Right atrium auricular region (tissue), 2 donors: ENCODE results near the gene SRSF1. TPM values are rescaled to one million over a fixed set of nuclear protein-coding genes. Genes with fewer than 3 reads are reported as not detected.

Experiments
- DNase-seq: peaks from one replicate; pipeline ENCODE4 v3.0.0-alpha.2; 2019; ENCODE audit warnings: low spot score
- H3K27ac ChIP-seq, 2 donors: fragments of 200-600 bp; sonication (generic); 1 replicate in 1 of 2; 2 replicates in 1 of 2; pipeline ENCODE4 v1.5.1; 2016 to 2019
- H3K27me3 ChIP-seq, 2 donors: fragments of 200-600 bp; sonication (generic); one replicate each; pipeline versions ENCODE4 v1.5.1 to v1.6.0; 2017 to 2019
- H3K36me3 ChIP-seq: fragments of 200-600 bp; sonication (generic); one replicate; pipeline ENCODE4 v1.5.1; 2016
- H3K4me1 ChIP-seq, 2 donors: fragments of 200-600 bp; sonication (generic); one replicate each; pipeline versions ENCODE4 v1.5.1 to v1.6.0; 2017 to 2019
- H3K4me3 ChIP-seq, 2 donors: fragments of 200-600 bp; sonication (generic); 1 replicate in 1 of 2; 2 replicates in 1 of 2; pipeline ENCODE4 v1.5.1; 2017 to 2019; ENCODE audit warnings: mild to moderate bottlenecking in 1 of 2, moderate library complexity in 1 of 2
- H3K9me3 ChIP-seq, 2 donors: fragments of 200-600 bp; sonication (generic); one replicate each; pipeline ENCODE4 v1.5.1; 2019
- CTCF ChIP-seq, 2 donors: fragments of 200-600 bp; sonication (generic); IDR thresholded peaks; one replicate each; pipeline ENCODE4 v1.5.1; 2019; ENCODE audit warnings: antibody characterized with exemption in 2 of 2
- total RNA-seq, 2 donors: library from RNA; depleted of rRNA; stranded (reverse); fragments of >200 nt; gene quantifications; one replicate each; pipeline ENCODE4 v1.1.0, GENCODE V29; 2016

Gene SRSF1
- total RNA-seq, 2 donors from 2014 or later = 70.6 to 101 TPM

GRCh38 chr17:57997085-57997809 is 9.8 kb downstream of the SRSF1 start:
- Histone ChIP-seq H3K4me1 (peaks cover 0 to 20% of the 10 kb centered on the region in 2 donors), H3K9me3 (no peaks in the 10 kb centered on the region), H3K27me3 (no peaks in the 10 kb centered on the region), H3K4me3 (no peak overlapping the region), H3K36me3 (peaks cover 22% of the 10 kb centered on the region), H3K27ac (no peak overlapping the region)
- no peak for TF ChIP-seq CTCF (IDR thresholded peaks at IDR 0.05)
- no peak for DNase-seq

- no peak overlapping the region for H3K4me3 ChIP-seq
- H3K27ac ChIP-seq = peak overlapping the region; percentile 61 to 67
- peak; percentile 56 to 81 for TF ChIP-seq CTCF (IDR thresholded peaks at IDR 0.05)
- peak; percentile 79 for DNase-seq
- no peaks in the 10 kb centered on the region for H3K27me3 ChIP-seq
- peaks cover 11% of the 10 kb centered on the region for H3K36me3 ChIP-seq
- no peaks in the 10 kb centered on the region for H3K9me3 ChIP-seq
- H3K4me1 ChIP-seq = peaks cover 0 to 20% of the 10 kb centered on the region in 2 donors
These were observed 11.7 kb downstream of the SRSF1 start for GRCh38 chr17:57995076-57995956.

DNA sequence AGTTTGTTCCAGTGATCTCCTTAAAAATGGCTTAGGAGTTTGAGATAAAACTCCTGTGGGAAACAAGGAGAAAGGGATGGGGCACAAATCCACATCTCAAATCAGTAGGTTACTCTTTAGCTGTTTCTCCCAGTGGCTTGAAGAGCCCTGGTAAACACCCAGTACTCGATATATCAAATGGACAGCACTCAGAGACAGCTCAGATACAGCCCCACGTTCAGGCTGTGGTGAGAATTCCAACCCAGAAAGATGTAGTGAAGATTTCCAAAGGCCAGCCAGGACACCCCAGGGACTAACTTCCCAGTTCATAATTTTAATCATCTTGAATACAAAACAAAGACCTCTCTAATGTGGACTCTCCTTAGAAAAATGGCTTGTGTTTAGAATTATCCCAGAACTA is 12.6 kb downstream of the SRSF1 start:
- DNase-seq = no peak
- no peaks in the 10 kb centered on the region for H3K27me3 ChIP-seq
- H3K4me3 ChIP-seq = no peak overlapping the region
- peaks cover 6% of the 10 kb centered on the region for H3K36me3 ChIP-seq
- no peak for TF ChIP-seq CTCF (IDR thresholded peaks at IDR 0.05)
- no peaks in the 10 kb centered on the region for H3K9me3 ChIP-seq
- H3K27ac ChIP-seq = peak overlapping the region; percentile 61 to 67
- H3K4me1 ChIP-seq = peaks cover 0 to 27% of the 10 kb centered on the region in 2 donors

DNA sequence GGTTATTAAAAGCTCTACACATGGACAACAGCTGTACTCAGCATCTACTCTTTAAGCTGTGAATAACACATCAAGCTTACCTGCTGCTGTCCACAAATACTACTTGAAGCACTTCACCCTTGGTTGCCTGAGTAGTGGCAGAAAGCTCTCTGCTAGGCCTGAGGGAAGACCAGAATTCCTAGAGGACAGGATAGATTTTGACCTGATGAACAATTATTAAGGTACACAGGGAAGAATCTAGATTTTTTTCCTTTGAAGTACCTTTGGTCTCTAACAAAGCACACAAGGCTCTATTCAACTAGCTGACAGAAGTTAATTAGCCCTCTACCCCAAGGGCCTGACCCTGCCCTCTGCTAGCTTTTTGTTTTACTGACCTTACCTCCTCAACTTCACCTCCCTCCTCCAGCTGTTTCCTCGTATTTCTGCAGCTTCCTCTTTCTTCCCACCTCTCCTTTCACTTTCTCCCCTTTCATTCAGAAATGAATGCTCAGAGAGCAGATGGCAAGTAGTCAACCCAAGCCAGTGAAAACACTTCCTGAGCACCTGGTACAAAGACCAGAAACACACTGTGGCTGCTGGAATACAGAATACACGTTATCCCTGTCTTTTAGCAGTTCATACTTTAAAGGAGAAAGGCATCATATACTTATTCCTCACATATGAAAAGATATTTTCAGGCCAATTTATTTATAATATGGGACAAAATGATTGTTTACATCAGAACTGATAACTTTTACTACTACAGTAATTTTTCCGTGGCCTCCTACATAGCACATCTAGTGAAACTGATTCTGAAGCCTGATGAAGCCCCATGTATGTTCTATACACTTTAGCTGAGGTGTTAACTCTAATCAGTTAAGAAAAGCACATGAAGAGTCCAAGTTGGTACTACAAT is 13.3 kb downstream of the SRSF1 start:
- H3K27me3 ChIP-seq = no peaks in the 10 kb centered on the region
- H3K4me1 ChIP-seq = peaks cover 0 to 35% of the 10 kb centered on the region in 2 donors
- peaks cover 6% of the 10 kb centered on the region for H3K36me3 ChIP-seq
- no peaks in the 10 kb centered on the region for H3K9me3 ChIP-seq
- no peak for DNase-seq
- no peak overlapping the region for H3K4me3 ChIP-seq
- TF ChIP-seq CTCF (IDR thresholded peaks at IDR 0.05) = no peak
- peak overlapping the region; percentile 61 to 67 for H3K27ac ChIP-seq

DNA sequence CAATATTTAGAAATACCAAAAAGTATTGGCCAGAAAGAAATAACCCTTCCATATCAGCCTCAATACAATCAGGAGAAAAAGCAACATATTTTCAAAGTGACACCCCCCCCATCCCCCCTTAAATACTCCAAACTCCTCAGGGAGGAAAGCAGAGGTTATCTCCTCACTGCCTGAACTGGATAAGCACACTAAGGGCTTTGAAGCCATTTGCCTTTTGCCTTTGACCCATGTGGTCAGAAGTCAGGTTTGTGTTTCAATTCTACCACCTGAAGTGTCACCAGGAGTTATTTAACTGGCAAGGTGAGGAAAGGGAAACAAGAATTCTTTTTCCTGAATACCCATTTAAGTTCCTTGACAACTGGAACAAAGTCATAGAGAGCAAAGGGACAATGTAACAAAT is 15.5 kb downstream of the SRSF1 start:
- Histone ChIP-seq H3K27ac (peak overlapping the region in 1 of 2 donors; percentile 99), H3K9me3 (no peaks in the 10 kb centered on the region), H3K27me3 (no peaks in the 10 kb centered on the region), H3K36me3 (no peaks in the 10 kb centered on the region), H3K4me3 (no peak overlapping the region), H3K4me1 (peaks cover 0 to 40% of the 10 kb centered on the region in 2 donors)
- TF ChIP-seq CTCF (IDR thresholded peaks at IDR 0.05) = no peak
- DNase-seq = no peak
